Activated effector memory CD4-positive, alpha-beta T cell treated with Interleukin-2 at 50 U/mL for 16 hours (primary cell): ENCODE results near the gene RFWD3.
A peak's percentile ranks its signal among the peaks of the same experiment; 100 is the strongest.

Experiments
- DNase-seq: peaks from one replicate; pipeline ENCODE4 v3.0.0-alpha.2; 2020

Gene RFWD3

GRCh38 chr16:74611721-74612120 is 55.0 kb downstream of the RFWD3 start:
- no peak for DNase-seq

- peak; percentile 41 for DNase-seq
These were observed 57.7 kb downstream of the RFWD3 start for GRCh38 chr16:74608944-74609343.

- DNase-seq: no peak
These were observed 58.3 kb downstream of the RFWD3 start for GRCh38 chr16:74608381-74608780.

GRCh38 chr16:74607962-74608356 is 58.7 kb downstream of the RFWD3 start:
- no peak for DNase-seq

- no peak for DNase-seq
These were observed 59.2 kb downstream of the RFWD3 start for GRCh38 chr16:74607310-74607961.

GRCh38 chr16:74606521-74607309 is 60.0 kb downstream of the RFWD3 start, which contains the start of gene GLG1:
Gene GLG1, minus strand, starts transcription at chr16:74607114. Its CDS starts 20 bp downstream, at chr16:74607094.
- DNase-seq: peak; percentile 87

GRCh38 chr16:74605746-74606520 is 60.7 kb downstream of the RFWD3 start:
- DNase-seq: no peak

GRCh38 chr16:74605332-74605731 is 61.3 kb downstream of the RFWD3 start:
- DNase-seq: no peak

- DNase-seq: no peak
These were observed 62.8 kb downstream of the RFWD3 start for GRCh38 chr16:74603848-74604247.

GRCh38 chr16:74601126-74601871 is 65.4 kb downstream of the RFWD3 start:
- peak; percentile 65 for DNase-seq

GRCh38 chr16:74596586-74596985 is 70.1 kb downstream of the RFWD3 start:
- no peak for DNase-seq

- no peak for DNase-seq
These were observed 73.8 kb downstream of the RFWD3 start for GRCh38 chr16:74592847-74593246.

- no peak for DNase-seq
These were observed 74.6 kb downstream of the RFWD3 start for GRCh38 chr16:74591876-74592650.

- no peak for DNase-seq
These were observed 79.7 kb downstream of the RFWD3 start for GRCh38 chr16:74586948-74587347.

GRCh38 chr16:74585846-74586443 is 80.7 kb downstream of the RFWD3 start:
- no peak for DNase-seq

- DNase-seq: no peak
These were observed 82.6 kb downstream of the RFWD3 start for GRCh38 chr16:74583926-74584666.

- no peak for DNase-seq
These were observed 83.7 kb downstream of the RFWD3 start for GRCh38 chr16:74582970-74583369.

- DNase-seq: no peak
These were observed 85.8 kb downstream of the RFWD3 start for GRCh38 chr16:74580833-74581232.

- DNase-seq: no peak
These were observed 87.8 kb downstream of the RFWD3 start for GRCh38 chr16:74578838-74579237.

GRCh38 chr16:74578433-74578832 is 88.2 kb downstream of the RFWD3 start:
- DNase-seq: no peak

GRCh38 chr16:74577882-74578366 is 88.8 kb downstream of the RFWD3 start:
- DNase-seq: no peak
